HEK293 (cell line): ENCODE data around the gene PRKG1.

ENCODE experiments used
- CTCF ChIA-PET: fragments of 350-600 bp; formaldehyde crosslinking; extraction: SDS; loops from one replicate; lab custom pipeline; 2021; ENCODE audit warnings: antibody characterized with exemption; lab: Yijun Ruan, JAX
- POLR2A ChIA-PET: fragments of 300-600 bp; formaldehyde crosslinking; extraction: SDS; loops from one replicate; lab custom pipeline; 2020; ENCODE audit warnings: antibody characterized with exemption, inconsistent platforms; lab: Yijun Ruan, JAX
- H3K27ac ChIP-seq: fragments of 200-500 bp; sonication (Bioruptor generic); 2 replicates; pipeline ENCODE4 v1.5.1; 2014; ENCODE audit warnings: low read depth, low read length, control low read depth, inconsistent platforms; ENCODE audit errors: extremely low read depth
- H3K36me3 ChIP-seq, 2 experiments: fragments of 200-500 bp in 1 of 2; sonication (Bioruptor generic) in 1 of 2; 1 replicate in 1 of 2; 2 replicates in 1 of 2; pipeline ENCODE4 v1.5.1; 2014 to 2017; ENCODE audit warnings: inconsistent platforms in 2 of 2, low read length in 2 of 2; ENCODE audit not compliant: control insufficient read depth in 2 of 2, insufficient read depth in 1 of 2
- H3K4me1 ChIP-seq: fragments of 200-500 bp; sonication (Bioruptor generic); 2 replicates; pipeline ENCODE4 v1.5.1; 2014; ENCODE audit warnings: mild to moderate bottlenecking, low read length, inconsistent platforms; ENCODE audit not compliant: control insufficient read depth, insufficient read depth
- H3K4me3 ChIP-seq: 2 replicates; pipeline ENCODE4 v1.5.1; 2011; ENCODE audit warnings: low read depth, mild to moderate bottlenecking, control low read depth, low read length, moderate library complexity
- H3K9me3 ChIP-seq: fragments of 200-500 bp; sonication (Bioruptor generic); 2 replicates; pipeline ENCODE4 v1.5.1; 2014; ENCODE audit warnings: low read depth, low read length, inconsistent platforms; ENCODE audit not compliant: control insufficient read depth, insufficient read depth
- AEBP2 ChIP-seq: fragments of 450-650 bp; formaldehyde crosslinking; IDR thresholded peaks from 2 replicates; pipeline ENCODE4 v1.5.1; 2016; ENCODE audit warnings: missing biosample characterization, missing genetic modification characterization, borderline replicate concordance
- BCL11A ChIP-seq: fragments of 450-650 bp; formaldehyde crosslinking; IDR thresholded peaks from 2 replicates; pipeline ENCODE4 v1.5.1; 2016; ENCODE audit warnings: low read depth, missing biosample characterization, missing genetic modification characterization
- FEZF1 ChIP-seq: fragments of 450-650 bp; formaldehyde crosslinking; IDR thresholded peaks from 2 replicates; pipeline ENCODE4 v1.5.1; 2016; ENCODE audit warnings: missing biosample characterization, missing genetic modification characterization
- GLIS2 ChIP-seq: fragments of 450-650 bp; formaldehyde crosslinking; IDR thresholded peaks from 2 replicates; pipeline ENCODE4 v1.5.1; 2016; ENCODE audit warnings: missing biosample characterization, missing genetic modification characterization
- PRDM1 ChIP-seq: fragments of 450-650 bp; formaldehyde crosslinking; IDR thresholded peaks from 2 replicates; pipeline ENCODE4; 2016; ENCODE audit warnings: missing biosample characterization, missing genetic modification characterization
- SP7 ChIP-seq: fragments of 450-650 bp; formaldehyde crosslinking; IDR thresholded peaks from 2 replicates; pipeline ENCODE4 v1.5.1; 2016; ENCODE audit warnings: missing biosample characterization, missing genetic modification characterization
- ZFP37 ChIP-seq: fragments of 450-650 bp; formaldehyde crosslinking; IDR thresholded peaks from 2 replicates; pipeline ENCODE4 v1.5.1; 2016; ENCODE audit warnings: missing biosample characterization, missing genetic modification characterization
- ZNF140 ChIP-seq: fragments of 450-650 bp; formaldehyde crosslinking; IDR thresholded peaks from 2 replicates; pipeline ENCODE4 v1.5.1; 2016; ENCODE audit warnings: missing biosample characterization, missing genetic modification characterization
- ZNF155 ChIP-seq: fragments of 450-650 bp; formaldehyde crosslinking; IDR thresholded peaks from 2 replicates; pipeline ENCODE4 v1.5.1; 2016; ENCODE audit warnings: missing biosample characterization, missing genetic modification characterization
- ZNF157 ChIP-seq: fragments of 450-650 bp; formaldehyde crosslinking; IDR thresholded peaks from 2 replicates; pipeline ENCODE4 v1.5.1; 2016; ENCODE audit warnings: missing biosample characterization, missing genetic modification characterization
- ZNF202 ChIP-seq: fragments of 450-650 bp; formaldehyde crosslinking; IDR thresholded peaks from 2 replicates; pipeline ENCODE4 v1.5.1; 2016; ENCODE audit warnings: missing biosample characterization, missing genetic modification characterization, borderline replicate concordance
- ZNF23 ChIP-seq: fragments of 450-650 bp; formaldehyde crosslinking; IDR thresholded peaks from 2 replicates; pipeline ENCODE4 v1.5.1; 2016; ENCODE audit warnings: missing biosample characterization, missing genetic modification characterization, borderline replicate concordance
- ZNF239 ChIP-seq: fragments of 450-650 bp; formaldehyde crosslinking; IDR thresholded peaks from 2 replicates; pipeline ENCODE4 v1.5.1; 2016; ENCODE audit warnings: missing biosample characterization, missing genetic modification characterization
- ZNF248 ChIP-seq: fragments of 450-650 bp; formaldehyde crosslinking; IDR thresholded peaks from 2 replicates; pipeline ENCODE4 v1.5.1; 2017; ENCODE audit warnings: missing biosample characterization, missing genetic modification characterization
- ZNF324 ChIP-seq: fragments of 450-650 bp; formaldehyde crosslinking; IDR thresholded peaks from 2 replicates; pipeline ENCODE4 v1.5.1; 2016; ENCODE audit warnings: missing biosample characterization, missing genetic modification characterization
- ZNF394 ChIP-seq: fragments of 450-650 bp; formaldehyde crosslinking; IDR thresholded peaks from 2 replicates; pipeline ENCODE4 v1.5.1; 2016; ENCODE audit warnings: missing biosample characterization, missing genetic modification characterization, mild to moderate bottlenecking, moderate library complexity, borderline replicate concordance
- TF ChIP-seq, protein P1 (sequence below): fragments of 450-650 bp; formaldehyde crosslinking; conservative IDR thresholded peaks from 2 replicates; pipeline ENCODE4 v1.5.1; 2016; ENCODE audit warnings: low read depth, missing biosample characterization, missing genetic modification characterization
- TF ChIP-seq, protein P2 (sequence below): fragments of 450-650 bp; formaldehyde crosslinking; IDR thresholded peaks from 2 replicates; pipeline ENCODE4 v1.5.1; 2016; ENCODE audit warnings: missing biosample characterization, missing genetic modification characterization, borderline replicate concordance

Gene PRKG1

GRCh38 chr10:51910189-51910588 is 835.9 kb downstream of the PRKG1 start (continued):
- TF ChIP-seq ZNF248 (tag by site-specific recombination) (no peak), ZNF157 (tag by site-specific recombination) (no peak), SP7 (tag by site-specific recombination) (no peak), ZNF140 (tag by site-specific recombination) (no peak), ZNF394 (tag by site-specific recombination) (no peak), FEZF1 (tag by site-specific recombination) (no peak), AEBP2 (tag by site-specific recombination) (no peak)

DNA sequence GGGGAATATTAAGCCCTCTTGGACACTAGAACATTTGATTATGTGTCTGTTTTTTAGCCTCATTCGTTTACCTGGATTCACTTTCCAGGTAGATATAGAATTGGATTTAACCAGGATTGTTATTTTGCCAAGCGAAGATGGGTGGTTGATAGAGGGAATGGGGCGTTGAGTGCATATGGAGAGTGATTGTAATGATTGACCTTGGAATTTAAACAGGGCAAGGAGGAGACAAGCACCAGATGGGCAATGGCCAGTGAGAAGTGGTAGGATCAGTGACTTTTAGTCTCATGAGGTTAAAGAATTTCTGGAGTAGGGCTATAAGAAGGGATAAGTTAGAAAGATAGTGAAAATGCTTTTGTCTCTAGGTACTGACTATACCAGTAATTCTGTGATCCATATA is 836.3 kb downstream of the PRKG1 start:
- Histone ChIP-seq H3K4me1 (no peaks in the 10 kb centered on the region), H3K4me3 (no peak overlapping the region), H3K36me3 (no peaks in the 10 kb centered on the region), H3K9me3 (no peaks in the 10 kb centered on the region), H3K27ac (no peak overlapping the region)
- POLR2A ChIA-PET = no interaction called here
- CTCF ChIA-PET = no interaction called here
- TF ChIP-seq ZNF324 (tag by site-specific recombination) = no peak
- TF ChIP-seq, protein P1, sequence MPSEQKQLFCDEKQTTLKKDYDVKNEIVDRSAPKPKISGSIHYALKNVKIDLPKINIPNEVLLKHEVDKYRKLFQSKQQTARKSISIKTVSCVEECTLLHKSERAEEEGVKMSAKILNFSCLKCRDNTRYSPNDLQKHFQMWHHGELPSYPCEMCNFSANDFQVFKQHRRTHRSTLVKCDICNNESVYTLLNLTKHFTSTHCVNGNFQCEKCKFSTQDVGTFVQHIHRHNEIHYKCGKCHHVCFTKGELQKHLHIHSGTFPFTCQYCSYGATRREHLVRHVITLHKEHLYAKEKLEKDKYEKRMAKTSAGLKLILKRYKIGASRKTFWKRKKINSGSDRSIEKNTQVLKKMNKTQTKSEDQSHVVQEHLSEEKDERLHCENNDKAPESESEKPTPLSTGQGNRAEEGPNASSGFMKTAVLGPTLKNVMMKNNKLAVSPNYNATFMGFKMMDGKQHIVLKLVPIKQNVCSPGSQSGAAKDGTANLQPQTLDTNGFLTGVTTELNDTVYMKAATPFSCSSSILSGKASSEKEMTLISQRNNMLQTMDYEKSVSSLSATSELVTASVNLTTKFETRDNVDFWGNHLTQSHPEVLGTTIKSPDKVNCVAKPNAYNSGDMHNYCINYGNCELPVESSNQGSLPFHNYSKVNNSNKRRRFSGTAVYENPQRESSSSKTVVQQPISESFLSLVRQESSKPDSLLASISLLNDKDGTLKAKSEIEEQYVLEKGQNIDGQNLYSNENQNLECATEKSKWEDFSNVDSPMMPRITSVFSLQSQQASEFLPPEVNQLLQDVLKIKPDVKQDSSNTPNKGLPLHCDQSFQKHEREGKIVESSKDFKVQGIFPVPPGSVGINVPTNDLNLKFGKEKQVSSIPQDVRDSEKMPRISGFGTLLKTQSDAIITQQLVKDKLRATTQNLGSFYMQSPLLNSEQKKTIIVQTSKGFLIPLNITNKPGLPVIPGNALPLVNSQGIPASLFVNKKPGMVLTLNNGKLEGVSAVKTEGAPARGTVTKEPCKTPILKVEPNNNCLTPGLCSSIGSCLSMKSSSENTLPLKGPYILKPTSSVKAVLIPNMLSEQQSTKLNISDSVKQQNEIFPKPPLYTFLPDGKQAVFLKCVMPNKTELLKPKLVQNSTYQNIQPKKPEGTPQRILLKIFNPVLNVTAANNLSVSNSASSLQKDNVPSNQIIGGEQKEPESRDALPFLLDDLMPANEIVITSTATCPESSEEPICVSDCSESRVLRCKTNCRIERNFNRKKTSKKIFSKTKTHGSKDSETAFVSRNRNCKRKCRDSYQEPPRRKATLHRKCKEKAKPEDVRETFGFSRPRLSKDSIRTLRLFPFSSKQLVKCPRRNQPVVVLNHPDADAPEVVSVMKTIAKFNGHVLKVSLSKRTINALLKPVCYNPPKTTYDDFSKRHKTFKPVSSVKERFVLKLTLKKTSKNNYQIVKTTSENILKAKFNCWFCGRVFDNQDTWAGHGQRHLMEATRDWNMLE (tag by site-specific recombination) = no peak
- no peak for TF ChIP-seq ZNF239 (tag by site-specific recombination)
- TF ChIP-seq BCL11A (tag by site-specific recombination) = no peak
- no peak for TF ChIP-seq ZNF248 (tag by site-specific recombination)
- no peak for TF ChIP-seq PRDM1 (tag by site-specific recombination)
- TF ChIP-seq ZNF155 (tag by site-specific recombination) = no peak
- no peak for TF ChIP-seq ZNF202 (tag by site-specific recombination)
- TF ChIP-seq, protein P2, sequence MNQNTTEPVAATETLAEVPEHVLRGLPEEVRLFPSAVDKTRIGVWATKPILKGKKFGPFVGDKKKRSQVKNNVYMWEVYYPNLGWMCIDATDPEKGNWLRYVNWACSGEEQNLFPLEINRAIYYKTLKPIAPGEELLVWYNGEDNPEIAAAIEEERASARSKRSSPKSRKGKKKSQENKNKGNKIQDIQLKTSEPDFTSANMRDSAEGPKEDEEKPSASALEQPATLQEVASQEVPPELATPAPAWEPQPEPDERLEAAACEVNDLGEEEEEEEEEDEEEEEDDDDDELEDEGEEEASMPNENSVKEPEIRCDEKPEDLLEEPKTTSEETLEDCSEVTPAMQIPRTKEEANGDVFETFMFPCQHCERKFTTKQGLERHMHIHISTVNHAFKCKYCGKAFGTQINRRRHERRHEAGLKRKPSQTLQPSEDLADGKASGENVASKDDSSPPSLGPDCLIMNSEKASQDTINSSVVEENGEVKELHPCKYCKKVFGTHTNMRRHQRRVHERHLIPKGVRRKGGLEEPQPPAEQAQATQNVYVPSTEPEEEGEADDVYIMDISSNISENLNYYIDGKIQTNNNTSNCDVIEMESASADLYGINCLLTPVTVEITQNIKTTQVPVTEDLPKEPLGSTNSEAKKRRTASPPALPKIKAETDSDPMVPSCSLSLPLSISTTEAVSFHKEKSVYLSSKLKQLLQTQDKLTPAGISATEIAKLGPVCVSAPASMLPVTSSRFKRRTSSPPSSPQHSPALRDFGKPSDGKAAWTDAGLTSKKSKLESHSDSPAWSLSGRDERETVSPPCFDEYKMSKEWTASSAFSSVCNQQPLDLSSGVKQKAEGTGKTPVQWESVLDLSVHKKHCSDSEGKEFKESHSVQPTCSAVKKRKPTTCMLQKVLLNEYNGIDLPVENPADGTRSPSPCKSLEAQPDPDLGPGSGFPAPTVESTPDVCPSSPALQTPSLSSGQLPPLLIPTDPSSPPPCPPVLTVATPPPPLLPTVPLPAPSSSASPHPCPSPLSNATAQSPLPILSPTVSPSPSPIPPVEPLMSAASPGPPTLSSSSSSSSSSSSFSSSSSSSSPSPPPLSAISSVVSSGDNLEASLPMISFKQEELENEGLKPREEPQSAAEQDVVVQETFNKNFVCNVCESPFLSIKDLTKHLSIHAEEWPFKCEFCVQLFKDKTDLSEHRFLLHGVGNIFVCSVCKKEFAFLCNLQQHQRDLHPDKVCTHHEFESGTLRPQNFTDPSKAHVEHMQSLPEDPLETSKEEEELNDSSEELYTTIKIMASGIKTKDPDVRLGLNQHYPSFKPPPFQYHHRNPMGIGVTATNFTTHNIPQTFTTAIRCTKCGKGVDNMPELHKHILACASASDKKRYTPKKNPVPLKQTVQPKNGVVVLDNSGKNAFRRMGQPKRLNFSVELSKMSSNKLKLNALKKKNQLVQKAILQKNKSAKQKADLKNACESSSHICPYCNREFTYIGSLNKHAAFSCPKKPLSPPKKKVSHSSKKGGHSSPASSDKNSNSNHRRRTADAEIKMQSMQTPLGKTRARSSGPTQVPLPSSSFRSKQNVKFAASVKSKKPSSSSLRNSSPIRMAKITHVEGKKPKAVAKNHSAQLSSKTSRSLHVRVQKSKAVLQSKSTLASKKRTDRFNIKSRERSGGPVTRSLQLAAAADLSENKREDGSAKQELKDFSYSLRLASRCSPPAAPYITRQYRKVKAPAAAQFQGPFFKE = no peak
- no peak for TF ChIP-seq ZFP37 (tag by site-specific recombination)
- TF ChIP-seq GLIS2 (tag by site-specific recombination) = no peak
- TF ChIP-seq ZNF23 (tag by site-specific recombination) = no peak
